Left cardiac atrium (tissue), 4 donors: ENCODE data around the gene PRR35. TPM values are rescaled to one million over a fixed set of nuclear protein-coding genes. Genes with fewer than 3 reads are reported as not detected.

ENCODE experiments used
- ATAC-seq, 2 donors: fragments of 200-7000 bp; cut with Tn5 transposase; one replicate each; pipeline ENCODE4 v1.9.1; 2020; ENCODE audit warnings: mild to moderate bottlenecking in 2 of 2, moderate library complexity in 2 of 2
- DNase-seq: peaks from one replicate; pipeline ENCODE4 v3.0.0-alpha.2; 2020
- intact Hi-C, 2 donors: fragments of 100-400 bp; cut with DNase I; formaldehyde crosslinking; loops; one replicate each; pipeline versions ENCODE4 v1.14.1 to v1.15.1; 2022 to 2023
- long read RNA-seq: library from polyadenylated mRNA; unstranded; transcript quantifications from one replicate; pipeline ENCODE4 v2.0.0, GENCODE V29; 2021
- total RNA-seq, 2 donors: library from RNA; stranded (reverse); fragmentation: NEBNext Ultra II Directional; extraction: Animal tissue kit (Norgen Biotek cat#: 25700); gene quantifications; one replicate each; pipeline ENCODE4 v1.2.1, GENCODE V29; 2021
- donor health status: DM: no; HTN: yes; CAD: no.
- donor health status: DM: no; HTN: yes; CAD: no; lungs with severe emphysema.
- donor health status: DM: yes; HTN: yes; CAD: no.
- donor health status: Dilated cardiomyopathy.

PRR35 gene
- not detected for total RNA-seq
- long read RNA-seq: 0 reads

- ATAC-seq: no peak
- no peak for DNase-seq
- intact Hi-C loops: no loop called here
Measured at GRCh38 chr16:560204-560700, at the start of gene PRR35. Gene PRR35, plus strand, starts transcription at chr16:560394. Its CDS starts 2,901 bp downstream, at chr16:563295.

- intact Hi-C loops: no loop called here
- no peak for ATAC-seq
- DNase-seq: no peak
Measured at GRCh38 chr16:512802-513201, 47.4 kb upstream of the PRR35 start.

- intact Hi-C loops: no loop called here
- ATAC-seq (no peak), DNase-seq (no peak)
Measured at GRCh38 chr16:513950-514349, 46.2 kb upstream of the PRR35 start.

GRCh38 chr16:515175-515938 lies 44.8 kb upstream of the PRR35 start:
- intact Hi-C loops: no loop called here
- DNase-seq (no peak), ATAC-seq (no peak)

- no peak for DNase-seq
Measured at GRCh38 chr16:515939-516226, 44.3 kb upstream of the PRR35 start.

GRCh38 chr16:516301-516700 lies 43.9 kb upstream of the PRR35 start:
- DNase-seq (no peak), ATAC-seq (no peak)
- intact Hi-C loops: no loop called here

More at GRCh38 chr16:515939-516226, 44.3 kb upstream of the PRR35 start:
- intact Hi-C loops: no loop called here
- no peak for ATAC-seq

GRCh38 chr16:518858-519257 lies 41.3 kb upstream of the PRR35 start:
- ATAC-seq: no peak
- intact Hi-C loops: no loop called here
- DNase-seq: no peak

- no peak for ATAC-seq
- intact Hi-C loops: no loop called here
- DNase-seq: no peak
Measured at GRCh38 chr16:519425-519824, 40.8 kb upstream of the PRR35 start.

- intact Hi-C loops: no loop called here
- ATAC-seq: no peak
- no peak for DNase-seq
Measured at GRCh38 chr16:519841-520687, 40.1 kb upstream of the PRR35 start.

GRCh38 chr16:520847-521246 lies 39.3 kb upstream of the PRR35 start:
- ATAC-seq: no peak
- no peak for DNase-seq
- intact Hi-C loops: no loop called here

GRCh38 chr16:521381-522210 lies 38.6 kb upstream of the PRR35 start:
- intact Hi-C loops: no loop called here

GRCh38 chr16:522320-523096 lies 37.7 kb upstream of the PRR35 start:
- intact Hi-C loops: no loop called here
- DNase-seq (no peak), ATAC-seq (no peak)

More at GRCh38 chr16:521381-522210, 38.6 kb upstream of the PRR35 start:
- ATAC-seq (no peak), DNase-seq (no peak)

GRCh38 chr16:523097-523741 lies 37.0 kb upstream of the PRR35 start:
- DNase-seq: peak; percentile 16
- intact Hi-C loops: no loop called here
- ATAC-seq: no peak

- no peak for ATAC-seq
- intact Hi-C loops: loop anchor here in 1 of 2 donors (5.0 kb wide), 1 partner anchor 97 kb away; the partner anchor contains the start of gene RAB11FIP3
- peak; percentile 22 for DNase-seq
Measured at GRCh38 chr16:524274-525040, 35.7 kb upstream of the PRR35 start.

- ATAC-seq: no peak
- DNase-seq: no peak
- intact Hi-C loops: loop anchor here in 1 of 2 donors (5.0 kb wide), 1 partner anchor 98 kb away; the partner anchor contains the start of gene RAB11FIP3
Measured at GRCh38 chr16:525123-525519, 35.1 kb upstream of the PRR35 start.

GRCh38 chr16:525520-526180 lies 34.5 kb upstream of the PRR35 start:
- intact Hi-C loops: loop anchor here in 1 of 2 donors (5.0 kb wide), 1 partner anchor 98 kb away; the partner anchor contains the start of gene RAB11FIP3
- no peak for DNase-seq
- ATAC-seq: no peak
